GM21423 (cell line): ENCODE measurements around the gene TRIP12.
A peak's percentile ranks its signal among the peaks of the same experiment; 100 is the strongest.
"Not testable (repeated sequence)": the region's sequence is repeated elsewhere in the genome, so short reads cannot be mapped to it uniquely, and the experiment has no call there.

Experiments
- ATAC-seq: cut with Tn5 transposase; IDR thresholded peaks from one replicate; pipeline ENCODE4 v1.9.1; 2021; ENCODE audit warnings: mild to moderate bottlenecking, moderate library complexity; ENCODE audit not compliant: unreplicated experiment

TRIP12 gene

GRCh38 chr2:229921101-229921891 is 513 bp downstream of the TRIP12 start:
- ATAC-seq: peak; percentile 16

- no peak for ATAC-seq
These were observed 1.7 kb downstream of the TRIP12 start for GRCh38 chr2:229920011-229920641.

- ATAC-seq: no peak
These were observed 4.0 kb downstream of the TRIP12 start for GRCh38 chr2:229917793-229918192.

GRCh38 chr2:229914171-229914570 is 7.6 kb downstream of the TRIP12 start:
- no peak for ATAC-seq

GRCh38 chr2:229910832-229911412 is 10.9 kb downstream of the TRIP12 start:
- ATAC-seq: peak; percentile 70

- peak; percentile 6 for ATAC-seq
These were observed 11.5 kb downstream of the TRIP12 start for GRCh38 chr2:229910147-229910831.

GRCh38 chr2:229909090-229909489 is 12.7 kb downstream of the TRIP12 start:
- ATAC-seq: no peak

GRCh38 chr2:229905601-229906000 is 16.2 kb downstream of the TRIP12 start:
- ATAC-seq: no peak

- ATAC-seq: no peak
These were observed 18.8 kb downstream of the TRIP12 start for GRCh38 chr2:229903037-229903436.

GRCh38 chr2:229901819-229902218 is 20.0 kb downstream of the TRIP12 start:
- ATAC-seq: no peak

GRCh38 chr2:229900514-229900913 is 21.3 kb downstream of the TRIP12 start:
- not testable (repeated sequence) for ATAC-seq

GRCh38 chr2:229900012-229900411 is 21.8 kb downstream of the TRIP12 start:
- ATAC-seq: no peak

GRCh38 chr2:229899604-229900003 is 22.2 kb downstream of the TRIP12 start:
- ATAC-seq: no peak

GRCh38 chr2:229896857-229897256 is 25.0 kb downstream of the TRIP12 start:
- ATAC-seq: no peak

- no peak for ATAC-seq
These were observed 32.8 kb downstream of the TRIP12 start for GRCh38 chr2:229889023-229889422.

GRCh38 chr2:229888031-229888430 is 33.8 kb downstream of the TRIP12 start:
- no peak for ATAC-seq

GRCh38 chr2:229887441-229887840 is 34.4 kb downstream of the TRIP12 start:
- no peak for ATAC-seq

GRCh38 chr2:229884775-229885699 is 36.8 kb downstream of the TRIP12 start:
- no peak for ATAC-seq

GRCh38 chr2:229882583-229882982 is 39.2 kb downstream of the TRIP12 start:
- ATAC-seq: no peak

GRCh38 chr2:229880892-229881586 is 40.8 kb downstream of the TRIP12 start:
- no peak for ATAC-seq
